Mesenchymal stem cell (in vitro differentiated cells and primary cell): ENCODE measurements around the gene ARL8B.
A peak's percentile ranks its signal among the peaks of the same experiment; 100 is the strongest.

Experiments
- DNase-seq: peaks from one replicate; pipeline ENCODE4 v3.0.0-alpha.2; 2013
- H2AFZ ChIP-seq: one replicate; pipeline ENCODE4 v1.6.1; 2013; ENCODE audit warnings: low read depth, mild to moderate bottlenecking, control low read depth, inconsistent platforms, low read length, moderate library complexity
- H2AK5ac ChIP-seq: 2 replicates; pipeline ENCODE4 v1.6.1; 2013; ENCODE audit warnings: low read length, moderate library complexity, mild to moderate bottlenecking, inconsistent platforms; ENCODE audit not compliant: severe bottlenecking
- H2BK120ac ChIP-seq: one replicate; pipeline ENCODE4 v1.6.1; 2013; ENCODE audit warnings: low read depth, mild to moderate bottlenecking, inconsistent platforms, low read length, moderate library complexity
- H2BK12ac ChIP-seq, 2 experiments: one replicate each; pipeline ENCODE4 v1.6.1; 2013; ENCODE audit warnings: inconsistent platforms in 2 of 2, low read length in 2 of 2, mild to moderate bottlenecking in 2 of 2, moderate library complexity in 2 of 2, control low read depth in 1 of 2
- H2BK15ac ChIP-seq: one replicate; pipeline ENCODE4 v1.6.1; 2013; ENCODE audit warnings: mild to moderate bottlenecking, low read depth, inconsistent platforms; ENCODE audit not compliant: poor library complexity, severe bottlenecking
- H2BK5ac ChIP-seq: 2 replicates; pipeline ENCODE4 v1.6.1; 2013; ENCODE audit warnings: low read depth, mild to moderate bottlenecking, low read length, control low read depth, inconsistent platforms; ENCODE audit not compliant: poor library complexity, severe bottlenecking
- H3K14ac ChIP-seq, 2 experiments: one replicate each; pipeline ENCODE4 v1.6.1; 2013; ENCODE audit warnings: inconsistent platforms in 2 of 2, low read length in 2 of 2, control low read depth in 1 of 2, mild to moderate bottlenecking in 1 of 2, moderate library complexity in 1 of 2
- H3K18ac ChIP-seq, 2 experiments: one replicate each; pipeline ENCODE4 v1.6.1; 2013; ENCODE audit warnings: inconsistent platforms in 2 of 2, low read length in 2 of 2, control low read depth in 1 of 2, low read depth in 1 of 2, mild to moderate bottlenecking in 1 of 2
- H3K23ac ChIP-seq, 2 experiments: one replicate each; pipeline ENCODE4 v1.6.1; 2013; ENCODE audit warnings: inconsistent platforms in 2 of 2, low read length in 2 of 2, mild to moderate bottlenecking in 2 of 2, moderate library complexity in 2 of 2, control low read depth in 1 of 2
- H3K27ac ChIP-seq: 2 replicates; pipeline ENCODE4 v1.5.1; 2013; ENCODE audit warnings: mild to moderate bottlenecking, moderate library complexity, low read length, control low read depth, inconsistent platforms; ENCODE audit not compliant: poor library complexity, severe bottlenecking
- H3K27me3 ChIP-seq, 2 experiments: 2 replicates each; pipeline versions ENCODE4 v1.6.1 to v1.7.0; 2013; ENCODE audit warnings: low read length in 2 of 2, mild to moderate bottlenecking in 2 of 2, moderate library complexity in 2 of 2, control low read depth in 1 of 2, inconsistent platforms in 1 of 2; ENCODE audit not compliant: control insufficient read depth in 1 of 2, insufficient read depth in 1 of 2
- H3K36me3 ChIP-seq, 2 experiments: 2 replicates each; pipeline versions ENCODE4 v1.6.1 to v1.7.0; 2013; ENCODE audit warnings: low read length in 2 of 2, control low read depth in 1 of 2, inconsistent platforms in 1 of 2, low read depth in 1 of 2, mild to moderate bottlenecking in 1 of 2; ENCODE audit not compliant: insufficient read depth in 2 of 2, control insufficient read depth in 1 of 2
- H3K4ac ChIP-seq, 2 experiments: one replicate each; pipeline ENCODE4 v1.6.1; 2013; ENCODE audit warnings: inconsistent platforms in 2 of 2, low read length in 2 of 2, mild to moderate bottlenecking in 2 of 2, moderate library complexity in 2 of 2, control low read depth in 1 of 2, low read depth in 1 of 2
- H3K4me1 ChIP-seq: 2 replicates; pipeline ENCODE4 v1.6.1; 2013; ENCODE audit warnings: low read depth, low read length, control low read depth; ENCODE audit not compliant: control insufficient read depth, insufficient read depth
- H3K4me2 ChIP-seq: 2 replicates; pipeline ENCODE4 v1.6.1; 2013; ENCODE audit warnings: low read length, mild to moderate bottlenecking, inconsistent platforms; ENCODE audit not compliant: poor library complexity, severe bottlenecking
- H3K4me3 ChIP-seq, 2 experiments: 2 replicates each; pipeline versions ENCODE4 v1.5.1 to v1.7.0; 2013; ENCODE audit warnings: low read length in 2 of 2, mild to moderate bottlenecking in 2 of 2, control low read depth in 1 of 2, low read depth in 1 of 2; ENCODE audit not compliant: insufficient read depth in 1 of 2
- H3K79me1 ChIP-seq: replicated peaks from 2 replicates; pipeline ENCODE4 v1.6.1; 2013; ENCODE audit warnings: mild to moderate bottlenecking, control low read depth, low read length, inconsistent platforms; ENCODE audit not compliant: poor library complexity, severe bottlenecking
- H3K9ac ChIP-seq: 2 replicates; pipeline ENCODE4 v1.7.0; 2013; ENCODE audit warnings: mild to moderate bottlenecking, low read length, moderate library complexity
- H3K9me3 ChIP-seq: 2 replicates; pipeline ENCODE4 v1.7.0; 2013; ENCODE audit warnings: mild to moderate bottlenecking, low read length; ENCODE audit not compliant: control insufficient read depth
- H4K8ac ChIP-seq: one replicate; pipeline ENCODE4 v1.6.1; 2013; ENCODE audit warnings: inconsistent platforms, mild to moderate bottlenecking, low read length, moderate library complexity
- H4K91ac ChIP-seq: one replicate; pipeline ENCODE4 v1.6.1; 2013; ENCODE audit warnings: mild to moderate bottlenecking, low read length, inconsistent platforms
- WGBS: methylation state at CpG from one replicate; pipeline ENCODE4 v1.1.7; 2013; ENCODE audit warnings: mixed read lengths; 5-methylcytosine and 5-hydroxymethylcytosine counted together

ARL8B gene

DNA sequence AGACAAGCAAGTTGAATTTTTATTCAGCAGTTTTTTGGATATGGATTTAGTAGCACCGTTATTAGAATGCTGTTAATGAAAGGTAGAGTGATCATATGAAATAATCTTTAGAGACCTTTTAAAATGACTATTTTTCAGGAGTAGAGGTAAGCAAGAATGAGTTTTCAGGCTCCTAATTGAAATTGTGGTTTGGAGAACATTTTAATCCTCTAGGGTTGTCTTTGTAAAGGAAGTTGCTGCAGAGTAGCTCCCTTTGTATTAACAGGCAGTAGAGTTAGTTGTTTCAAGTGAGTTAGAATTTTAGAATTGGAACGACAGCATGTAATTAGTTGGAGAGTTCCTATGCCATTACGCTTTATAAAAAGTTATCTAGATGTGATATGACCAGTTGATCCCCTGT lies 38.2 kb downstream of the ARL8B start:
- no peaks in the 10 kb centered on the region for H3K36me3 ChIP-seq
- no peak overlapping the region for H3K27ac ChIP-seq
- H3K4me3 ChIP-seq, result no peak overlapping the region
- no peak overlapping the region for H2BK120ac ChIP-seq
- 100% methylated on average over 1 of the region's 3 CpGs for WGBS
- H2BK15ac ChIP-seq, result no peak overlapping the region
- no peak overlapping the region for H4K8ac ChIP-seq
- peaks cover 4% of the 10 kb centered on the region for H3K79me1 ChIP-seq
- H3K4me2 ChIP-seq, result no peak overlapping the region
- H3K23ac ChIP-seq, result no peak overlapping the region
- no peaks in the 10 kb centered on the region for H3K27me3 ChIP-seq
- no peak overlapping the region for H2BK12ac ChIP-seq
- no peak overlapping the region for H2BK5ac ChIP-seq
- H2AFZ ChIP-seq, result no peak overlapping the region
- H3K9ac ChIP-seq, result no peak overlapping the region
- H3K9me3 ChIP-seq, result no peaks in the 10 kb centered on the region
- H3K18ac ChIP-seq, result no peak overlapping the region
- H3K4ac ChIP-seq, result no peak overlapping the region
- no peak overlapping the region for H2AK5ac ChIP-seq
- H3K4me1 ChIP-seq, result peaks cover 8% of the 10 kb centered on the region
- H4K91ac ChIP-seq, result no peak overlapping the region
- H3K14ac ChIP-seq, result no peak overlapping the region
- DNase-seq, result no peak

DNA sequence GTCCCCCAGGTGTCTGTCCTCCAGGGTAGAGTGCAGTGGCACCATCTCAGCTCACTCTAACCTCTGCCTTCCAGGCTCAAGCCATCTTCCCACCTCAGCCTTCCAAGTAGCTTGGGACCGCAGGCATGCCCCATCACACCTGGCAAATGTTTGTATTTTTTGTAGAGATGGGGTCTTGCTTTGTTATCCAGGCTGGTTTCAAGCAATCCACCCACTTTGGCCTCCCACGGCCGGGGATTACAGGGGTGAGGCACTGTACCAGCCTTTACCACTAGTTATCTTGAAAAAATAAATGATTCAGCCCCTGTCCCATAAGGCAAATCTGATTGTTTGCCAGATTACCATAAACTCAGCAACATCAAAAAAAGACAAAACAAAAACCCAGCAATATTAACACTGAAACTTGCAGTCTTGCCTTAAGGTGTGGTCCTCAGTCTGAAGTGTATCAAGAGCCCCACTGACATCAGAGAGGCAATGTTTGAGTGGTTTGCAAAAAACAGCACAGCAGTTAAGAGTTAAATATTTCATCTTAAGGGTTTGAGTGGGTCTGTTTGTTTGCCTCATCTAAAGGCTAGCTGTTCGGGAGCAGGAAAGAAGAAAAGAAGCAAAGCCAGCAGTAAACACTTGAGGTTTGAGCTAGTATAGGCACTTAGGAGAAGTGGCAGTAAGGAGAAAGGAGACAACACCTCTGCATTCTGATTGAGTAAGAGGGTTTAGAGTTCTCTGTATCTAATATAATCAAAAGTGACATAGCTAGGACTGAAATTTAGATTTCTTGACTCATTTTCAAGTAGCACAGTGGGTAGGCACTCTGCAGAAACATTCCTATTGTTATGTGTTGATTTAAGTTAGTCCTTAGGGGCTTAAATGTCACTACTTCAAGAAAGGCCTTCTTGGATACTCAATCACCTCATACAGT lies 39.1 kb downstream of the ARL8B start:
- Histone ChIP-seq H4K91ac (no peak overlapping the region), H3K4me3 (no peak overlapping the region), H3K27me3 (no peaks in the 10 kb centered on the region), H2BK15ac (no peak overlapping the region), H3K18ac (no peak overlapping the region), H3K4ac (no peak overlapping the region), H3K4me2 (no peak overlapping the region), H4K8ac (no peak overlapping the region), H3K36me3 (peaks cover 0 to 2% of the 10 kb centered on the region in 2 experiments), H3K14ac (no peak overlapping the region), H2BK5ac (peak overlapping the region; percentile 36), H3K9ac (no peak overlapping the region), H2AK5ac (peak overlapping the region; percentile 65), H3K4me1 (peaks cover 8% of the 10 kb centered on the region), H3K27ac (peak overlapping the region; percentile 67), H3K9me3 (no peaks in the 10 kb centered on the region), H2AFZ (no peak overlapping the region), H2BK12ac (peak overlapping the region in 1 of 2 experiments; percentile 48), H3K23ac (no peak overlapping the region), H2BK120ac (no peak overlapping the region), H3K79me1 (peaks cover 4% of the 10 kb centered on the region)
- peak; percentile 52 for DNase-seq
- WGBS, result 60% methylated on average over 4 of the region's 4 CpGs

GRCh38 chr3:5162102-5162501 lies 40.0 kb downstream of the ARL8B start:
- Histone ChIP-seq H4K91ac (no peak overlapping the region), H2BK120ac (no peak overlapping the region), H3K9me3 (no peaks in the 10 kb centered on the region), H2BK5ac (no peak overlapping the region), H3K79me1 (peaks cover 1% of the 10 kb centered on the region), H3K36me3 (peaks cover 0 to 2% of the 10 kb centered on the region in 2 experiments), H3K27ac (peak overlapping the region; percentile 67), H2AFZ (no peak overlapping the region), H3K4me2 (no peak overlapping the region), H2BK15ac (no peak overlapping the region), H2BK12ac (no peak overlapping the region), H3K14ac (no peak overlapping the region), H3K9ac (no peak overlapping the region), H3K4ac (no peak overlapping the region), H3K27me3 (no peaks in the 10 kb centered on the region), H3K4me1 (peaks cover 7% of the 10 kb centered on the region), H3K4me3 (no peak overlapping the region), H3K18ac (no peak overlapping the region), H3K23ac (no peak overlapping the region), H4K8ac (no peak overlapping the region), H2AK5ac (no peak overlapping the region)
- DNase-seq, result peak; percentile 47
- WGBS, result 57% methylated on average over 1 of the region's 1 CpG

GRCh38 chr3:5165698-5166097 lies 43.6 kb downstream of the ARL8B start:
- no peak overlapping the region for H2BK120ac ChIP-seq
- H2AFZ ChIP-seq, result no peak overlapping the region
- H3K23ac ChIP-seq, result no peak overlapping the region
- no peaks in the 10 kb centered on the region for H3K27me3 ChIP-seq
- no peak overlapping the region for H3K14ac ChIP-seq
- H3K9ac ChIP-seq, result no peak overlapping the region
- no peak overlapping the region for H2BK15ac ChIP-seq
- no peak overlapping the region for H2AK5ac ChIP-seq
- H3K4me2 ChIP-seq, result no peak overlapping the region
- peaks cover 2 to 4% of the 10 kb centered on the region in 2 experiments for H3K36me3 ChIP-seq
- H3K4me3 ChIP-seq, result no peak overlapping the region
- peaks cover 7% of the 10 kb centered on the region for H3K4me1 ChIP-seq
- H4K8ac ChIP-seq, result no peak overlapping the region
- peaks cover 2% of the 10 kb centered on the region for H3K79me1 ChIP-seq
- peak; percentile 23 for DNase-seq
- no peak overlapping the region for H3K4ac ChIP-seq
- H3K18ac ChIP-seq, result no peak overlapping the region
- no peaks in the 10 kb centered on the region for H3K9me3 ChIP-seq
- no peak overlapping the region for H3K27ac ChIP-seq
- 100% methylated on average over 3 of the region's 4 CpGs for WGBS
- H4K91ac ChIP-seq, result no peak overlapping the region
- H2BK12ac ChIP-seq, result no peak overlapping the region
- no peak overlapping the region for H2BK5ac ChIP-seq
